Measurements from ENCODE around the gene KRTAP4-1.
"Not testable (repeated sequence)": the region's sequence is repeated elsewhere in the genome, so short reads cannot be mapped to it uniquely, and the experiment has no call there.

- not testable (repeated sequence) for TF ChIP-seq POLR2A, CTCF, POLR2AphosphoS5, EP300 (IDR thresholded peaks at IDR 0.05)
Observed at GRCh38 chr17:41232399-41233105, 47.8 kb upstream of the KRTAP4-1 start, which contains the start of gene KRTAP9-3.

Measured in upper lobe of left lung (tissue), 4 donors.